ENCODE results near the gene LAS1L. TPM values are rescaled to one million over a fixed set of nuclear protein-coding genes. Genes with fewer than 3 reads are reported as not detected.

The LAS1L gene
- total and polyA plus RNA-seq, 2 donors (not counting 3 experiments of a cell fraction or from before 2014, with no cell fraction given) = 22.9 to 34.2 TPM

DNA sequence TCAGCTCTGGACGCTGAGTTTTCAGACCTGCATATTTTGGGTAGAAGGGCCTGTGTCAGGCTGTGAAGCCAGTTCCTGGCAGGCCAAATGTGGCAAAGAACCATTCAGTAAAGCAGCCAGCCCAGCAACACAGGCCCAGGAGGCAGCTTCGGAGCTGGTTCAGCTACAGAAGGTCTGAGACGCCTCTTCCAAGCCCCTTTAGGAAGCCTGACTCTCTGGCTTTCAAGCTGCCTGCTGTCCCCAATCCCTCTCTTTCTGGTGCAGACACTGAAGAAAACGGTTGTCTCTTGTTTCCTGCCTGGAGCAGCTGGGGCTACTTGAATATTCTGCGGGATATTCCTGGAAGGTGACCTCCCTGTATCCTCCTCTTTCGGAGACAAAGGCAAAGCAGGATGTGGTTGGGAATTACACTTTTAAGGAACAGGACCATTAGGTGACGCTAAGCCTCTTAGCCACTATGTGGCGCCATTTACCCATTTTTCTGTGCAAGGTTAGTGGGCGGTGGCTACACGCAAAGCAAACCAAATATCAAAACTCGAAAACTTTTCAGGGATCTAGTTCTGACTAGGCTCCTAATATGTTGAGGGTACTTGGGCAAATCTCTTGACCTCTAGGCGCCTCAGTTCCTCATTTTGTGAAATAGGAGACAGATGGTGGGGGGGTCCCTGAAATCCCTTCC, 47.2 kb upstream of the LAS1L start:
- no peaks in the 10 kb centered on the region for H3K27me3 ChIP-seq (ENCODE audit: control insufficient read depth in 2 of 2, insufficient read depth in 2 of 2, low read length in 2 of 2)
- DNase-seq (ENCODE audit: low read depth, low spot score) (peak; percentile 51), FAIRE-seq (peak; percentile 90)
- no peak overlapping the region for H2AFZ ChIP-seq (ENCODE audit: low read depth, low read length)
- H3K36me3 ChIP-seq (ENCODE audit: control insufficient read depth in 2 of 2, extremely low read depth in 1 of 2, insufficient read depth in 2 of 2, low read length in 2 of 2) = no peaks in the 10 kb centered on the region
- H3K4me1 ChIP-seq (ENCODE audit: control insufficient read depth, extremely low read depth, insufficient read depth, low read length) = no peaks in the 10 kb centered on the region
- H3K9me3 ChIP-seq (replicated peaks; ENCODE audit: control insufficient read depth, insufficient read depth, low read length) = no peaks in the 10 kb centered on the region
- no peak overlapping the region for H3K4me3 ChIP-seq (replicated peaks in 1 of 3; ENCODE audit: insufficient read depth in 1 of 3, low read depth in 1 of 3, low read length in 3 of 3)
- dilution Hi-C loops (cut with MboI; ENCODE audit: extremely low pct_ligation_motif_present, low sequenced_read_pairs) = no loop called here
- no peak for TF ChIP-seq POLR2AphosphoS5 (IDR thresholded peaks at IDR 0.05; ENCODE audit: insufficient read depth, low read depth, low read length)
- TF ChIP-seq, protein P1, sequence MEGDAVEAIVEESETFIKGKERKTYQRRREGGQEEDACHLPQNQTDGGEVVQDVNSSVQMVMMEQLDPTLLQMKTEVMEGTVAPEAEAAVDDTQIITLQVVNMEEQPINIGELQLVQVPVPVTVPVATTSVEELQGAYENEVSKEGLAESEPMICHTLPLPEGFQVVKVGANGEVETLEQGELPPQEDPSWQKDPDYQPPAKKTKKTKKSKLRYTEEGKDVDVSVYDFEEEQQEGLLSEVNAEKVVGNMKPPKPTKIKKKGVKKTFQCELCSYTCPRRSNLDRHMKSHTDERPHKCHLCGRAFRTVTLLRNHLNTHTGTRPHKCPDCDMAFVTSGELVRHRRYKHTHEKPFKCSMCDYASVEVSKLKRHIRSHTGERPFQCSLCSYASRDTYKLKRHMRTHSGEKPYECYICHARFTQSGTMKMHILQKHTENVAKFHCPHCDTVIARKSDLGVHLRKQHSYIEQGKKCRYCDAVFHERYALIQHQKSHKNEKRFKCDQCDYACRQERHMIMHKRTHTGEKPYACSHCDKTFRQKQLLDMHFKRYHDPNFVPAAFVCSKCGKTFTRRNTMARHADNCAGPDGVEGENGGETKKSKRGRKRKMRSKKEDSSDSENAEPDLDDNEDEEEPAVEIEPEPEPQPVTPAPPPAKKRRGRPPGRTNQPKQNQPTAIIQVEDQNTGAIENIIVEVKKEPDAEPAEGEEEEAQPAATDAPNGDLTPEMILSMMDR (IDR thresholded peaks at IDR 0.05; ENCODE audit: extremely low read depth in 1 of 2, insufficient read depth in 1 of 2, low read depth in 1 of 2, low read length in 2 of 2) = peak; percentile 54 to 60
- intact Hi-C loops (cut with micrococcal nuclease) = loop anchor here (1.0 kb wide), 4 partner anchors 405 to 1148 kb away; no protein-coding TSS in a partner anchor
- H3K4me2 ChIP-seq (ENCODE audit: insufficient read depth, low read length) = no peak overlapping the region
- no peak overlapping the region for H3K27ac ChIP-seq (ENCODE audit: insufficient read depth, low read depth, low read length)
- CTCF ChIA-PET = interaction anchor here (0.7 to 3.3 kb wide), 10 partner anchors 15 to 1150 kb away, joined by 3 to 61 read pairs (median 4); no protein-coding TSS in a partner anchor
- no TSS peak for BruUV-seq (replicated peaks)
- no peaks in the 10 kb centered on the region for H3K79me2 ChIP-seq (ENCODE audit: control insufficient read depth, insufficient read depth, low read length)
- no peaks in the 10 kb centered on the region for H4K20me1 ChIP-seq (replicated peaks; ENCODE audit: control insufficient read depth, extremely low read depth, insufficient read depth, low read length)
- POLR2A ChIA-PET = interaction anchor here (0.6 to 0.7 kb wide), 2 partner anchors 1096 to 1973 kb away, joined by 3 to 5 read pairs; no protein-coding TSS in a partner anchor
- no peaks in the 10 kb centered on the region for H3K9me1 ChIP-seq (replicated peaks; ENCODE audit: control insufficient read depth, extremely low read depth, insufficient read depth, low read length)
- no peak overlapping the region for H3K9ac ChIP-seq (replicated peaks; ENCODE audit: extremely low read depth, insufficient read depth, low read length)

DNA sequence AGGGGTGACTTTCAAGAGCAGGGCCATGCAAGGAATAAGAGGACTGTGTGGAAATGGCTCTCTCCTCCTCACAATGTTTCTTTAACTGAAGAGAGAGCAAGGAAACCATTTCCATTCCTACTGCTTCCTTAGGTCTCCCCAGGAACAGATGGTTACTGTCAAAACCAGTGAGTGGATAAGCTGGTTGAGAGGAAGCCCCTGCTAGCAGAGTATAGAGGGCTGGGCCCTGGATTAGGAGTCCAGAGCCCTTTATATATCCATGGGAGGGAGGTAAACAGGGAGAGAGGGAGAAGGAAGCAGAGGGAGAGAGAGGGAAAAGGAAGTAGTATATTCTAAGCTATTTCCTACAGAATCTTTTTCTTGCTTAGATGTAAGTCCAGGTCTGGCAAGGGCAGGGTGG, 43.8 kb upstream of the LAS1L start:
- BruUV-seq (replicated peaks) = no TSS peak
- TF ChIP-seq JUN (IDR thresholded peaks at IDR 0.05; ENCODE audit: borderline replicate concordance, insufficient read depth, insufficient read length, low read depth) = no peak
- TF ChIP-seq GATA2 (IDR thresholded peaks at IDR 0.05; ENCODE audit: insufficient read depth, insufficient read length, low read depth, low read length) = no peak
- TF ChIP-seq, protein P2, sequence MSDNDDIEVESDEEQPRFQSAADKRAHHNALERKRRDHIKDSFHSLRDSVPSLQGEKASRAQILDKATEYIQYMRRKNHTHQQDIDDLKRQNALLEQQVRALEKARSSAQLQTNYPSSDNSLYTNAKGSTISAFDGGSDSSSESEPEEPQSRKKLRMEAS (IDR thresholded peaks at IDR 0.05; ENCODE audit: insufficient read depth, insufficient read length) = no peak
- TF ChIP-seq POLR2AphosphoS5 (IDR thresholded peaks at IDR 0.05; ENCODE audit: insufficient read depth, low read depth, low read length) = no peak
- no peak for TF ChIP-seq FOS (IDR thresholded peaks at IDR 0.05; ENCODE audit: borderline replicate concordance, insufficient read depth, low read length)
- TF ChIP-seq MYC (IDR thresholded peaks at IDR 0.05; ENCODE audit: low read depth, low read length) = no peak
- no peak for TF ChIP-seq POLR2A (IDR thresholded peaks at IDR 0.05; ENCODE audit: low read depth, low read length)
- TF ChIP-seq EZH2 (IDR thresholded peaks at IDR 0.05; ENCODE audit: borderline replicate concordance, low read depth, low read length, severe bottlenecking) = no peak
- TF ChIP-seq, protein P1 (IDR thresholded peaks at IDR 0.05; ENCODE audit: extremely low read depth in 1 of 2, insufficient read depth in 1 of 2, low read depth in 1 of 2, low read length in 2 of 2) = no peak
- ChIA-PET CTCF (no interaction called here), POLR2A (no interaction called here)
- intact Hi-C loops (cut with micrococcal nuclease) = no loop called here
- Histone ChIP-seq H3K27ac (ENCODE audit: insufficient read depth, low read depth, low read length) (no peak overlapping the region), H2AFZ (ENCODE audit: low read depth, low read length) (no peak overlapping the region), H3K4me3 (replicated peaks in 1 of 3; ENCODE audit: insufficient read depth in 1 of 3, low read depth in 1 of 3, low read length in 3 of 3) (no peak overlapping the region), H3K79me2 (ENCODE audit: control insufficient read depth, insufficient read depth, low read length) (no peaks in the 10 kb centered on the region), H3K4me1 (ENCODE audit: control insufficient read depth, extremely low read depth, insufficient read depth, low read length) (no peaks in the 10 kb centered on the region), H3K4me2 (ENCODE audit: insufficient read depth, low read length) (no peak overlapping the region), H4K20me1 (replicated peaks; ENCODE audit: control insufficient read depth, extremely low read depth, insufficient read depth, low read length) (no peaks in the 10 kb centered on the region), H3K9me1 (replicated peaks; ENCODE audit: control insufficient read depth, extremely low read depth, insufficient read depth, low read length) (no peaks in the 10 kb centered on the region), H3K36me3 (ENCODE audit: control insufficient read depth in 2 of 2, extremely low read depth in 1 of 2, insufficient read depth in 2 of 2, low read length in 2 of 2) (no peaks in the 10 kb centered on the region), H3K27me3 (ENCODE audit: control insufficient read depth in 2 of 2, insufficient read depth in 2 of 2, low read length in 2 of 2) (no peaks in the 10 kb centered on the region), H3K9ac (replicated peaks; ENCODE audit: extremely low read depth, insufficient read depth, low read length) (no peak overlapping the region), H3K9me3 (replicated peaks; ENCODE audit: control insufficient read depth, insufficient read depth, low read length) (no peaks in the 10 kb centered on the region)
- dilution Hi-C loops (cut with MboI; ENCODE audit: extremely low pct_ligation_motif_present, low sequenced_read_pairs) = no loop called here
- FAIRE-seq (no peak), DNase-seq (ENCODE audit: low read depth, low spot score) (no peak)

Measured in endothelial cell of umbilical vein (primary cell).